SK-N-MC (cell line): ENCODE data around the gene KLF3.

ENCODE experiments used
- EZH2 ChIP-seq: fragments of 200-600 bp; sonication (generic); IDR thresholded peaks from one replicate; pipeline ENCODE4 v1.6.1; 2017; ENCODE audit warnings: antibody characterized with exemption
- FOXP2 ChIP-seq: optimal IDR thresholded peaks from 2 replicates; pipeline ENCODE3; 2011; ENCODE audit warnings: mild to moderate bottlenecking, moderate library complexity; ENCODE audit not compliant: insufficient read depth; ENCODE audit errors: extremely low read length, control extremely low read depth
- POLR2AphosphoS5 ChIP-seq: IDR thresholded peaks from 2 replicates; pipeline ENCODE4 v1.6.1; 2012; ENCODE audit warnings: mild to moderate bottlenecking, low read depth, low read length, borderline replicate concordance

GRCh38 chr4:38695809-38696208, 31.8 kb downstream of the KLF3 start:
- TF ChIP-seq EZH2 (no peak), POLR2AphosphoS5 (no peak), FOXP2 (no peak)
